Neutrophil (primary cell): ENCODE data around the gene GALNT9.

Source experiments
- H3K27ac ChIP-seq: fragments of 200-600 bp; sonication (generic); 2 replicates; pipeline ENCODE4 v1.5.1; 2016; ENCODE audit warnings: mild to moderate bottlenecking, moderate library complexity
- H3K27me3 ChIP-seq: fragments of 200-600 bp; sonication (generic); 2 replicates; pipeline ENCODE4 v1.6.0; 2016; ENCODE audit warnings: mild to moderate bottlenecking
- H3K36me3 ChIP-seq: fragments of 200-600 bp; sonication (generic); 2 replicates; pipeline ENCODE4 v1.5.1; 2017
- H3K4me1 ChIP-seq, 2 experiments: fragments of 200-600 bp in 1 of 2; sonication (generic) in 1 of 2; 1 replicate in 1 of 2; 2 replicates in 1 of 2; pipeline versions ENCODE4 v1.5.1 to v1.6.1; 2013 to 2016; ENCODE audit warnings: low read depth in 1 of 2, low read length in 1 of 2, mild to moderate bottlenecking in 1 of 2, moderate library complexity in 1 of 2; ENCODE audit not compliant: control insufficient read depth in 1 of 2, insufficient read depth in 1 of 2
- H3K4me3 ChIP-seq, 2 experiments: fragments of 200-600 bp in 1 of 2; sonication (generic) in 1 of 2; 1 replicate in 1 of 2; 2 replicates in 1 of 2; pipeline ENCODE4 v1.5.1; 2013 to 2016; ENCODE audit warnings: low read depth in 1 of 2, low read length in 1 of 2, mild to moderate bottlenecking in 1 of 2, moderate library complexity in 1 of 2
- H3K9me3 ChIP-seq: fragments of 200-600 bp; sonication (generic); 2 replicates; pipeline ENCODE4 v1.5.1; 2016
- CTCF ChIP-seq: fragments of 200-600 bp; sonication (generic); IDR thresholded peaks from 2 replicates; pipeline ENCODE4 v1.5.1; 2016; ENCODE audit warnings: antibody characterized with exemption

GALNT9 gene

GRCh38 chr12:132191715-132192553, 137.5 kb downstream of the GALNT9 start:
- H3K27me3 ChIP-seq: peaks cover 57% of the 10 kb centered on the region
- H3K9me3 ChIP-seq: peaks cover 15% of the 10 kb centered on the region
- H3K4me1 ChIP-seq: peaks cover 15 to 19% of the 10 kb centered on the region in 2 experiments
- H3K36me3 ChIP-seq: no peaks in the 10 kb centered on the region
- no peak overlapping the region for H3K4me3 ChIP-seq
- TF ChIP-seq CTCF: no peak
- H3K27ac ChIP-seq: no peak overlapping the region

GRCh38 chr12:132190834-132191500, 138.4 kb downstream of the GALNT9 start:
- peaks cover 67% of the 10 kb centered on the region for H3K27me3 ChIP-seq
- TF ChIP-seq CTCF: no peak
- no peaks in the 10 kb centered on the region for H3K36me3 ChIP-seq
- no peak overlapping the region for H3K27ac ChIP-seq
- peaks cover 15% of the 10 kb centered on the region for H3K9me3 ChIP-seq
- peaks cover 21 to 28% of the 10 kb centered on the region in 2 experiments for H3K4me1 ChIP-seq
- no peak overlapping the region for H3K4me3 ChIP-seq

- Histone ChIP-seq H3K9me3 (peaks cover 15% of the 10 kb centered on the region), H3K27ac (peak overlapping the region; percentile 82), H3K27me3 (peaks cover 75% of the 10 kb centered on the region), H3K4me3 (peak overlapping the region; percentile 68 to 78), H3K36me3 (no peaks in the 10 kb centered on the region), H3K4me1 (peaks cover 21 to 28% of the 10 kb centered on the region in 2 experiments)
- no peak for TF ChIP-seq CTCF
Observed at GRCh38 chr12:132190012-132190755, 139.2 kb downstream of the GALNT9 start.

- peak overlapping the region; percentile 82 for H3K27ac ChIP-seq
- peak overlapping the region; percentile 68 to 78 for H3K4me3 ChIP-seq
- TF ChIP-seq CTCF: no peak
- peaks cover 21 to 28% of the 10 kb centered on the region in 2 experiments for H3K4me1 ChIP-seq
- H3K27me3 ChIP-seq: peaks cover 82% of the 10 kb centered on the region
- peaks cover 13% of the 10 kb centered on the region for H3K9me3 ChIP-seq
- no peaks in the 10 kb centered on the region for H3K36me3 ChIP-seq
Observed at GRCh38 chr12:132189378-132190011, 139.9 kb downstream of the GALNT9 start.

- peak overlapping the region; percentile 82 for H3K27ac ChIP-seq
- TF ChIP-seq CTCF: no peak
- no peaks in the 10 kb centered on the region for H3K36me3 ChIP-seq
- peaks cover 88% of the 10 kb centered on the region for H3K27me3 ChIP-seq
- H3K9me3 ChIP-seq: peaks cover 8% of the 10 kb centered on the region
- peak overlapping the region; percentile 68 to 78 for H3K4me3 ChIP-seq
- H3K4me1 ChIP-seq: peaks cover 21 to 28% of the 10 kb centered on the region in 2 experiments
Observed at GRCh38 chr12:132188916-132189325, 140.5 kb downstream of the GALNT9 start.
